Anterior cingulate cortex (tissue), 58 donors: Measurements from ENCODE around the gene DIABLO.

ENCODE experiments used
- DNase-seq, 58 donors: peaks; one replicate each; lab custom pipeline; 2025; lab: John Stamatoyannopoulos, UW

Gene DIABLO

GRCh38 chr12:122160761-122161160, 65.1 kb downstream of the DIABLO start:
- DNase-seq = no peak

- no peak for DNase-seq
Measured at GRCh38 chr12:122159882-122160281, 66.0 kb downstream of the DIABLO start.

GRCh38 chr12:122158700-122159285, 67.1 kb downstream of the DIABLO start:
- DNase-seq = no peak
